CMK (cell line): ENCODE measurements around the gene ZNF292.
A peak's percentile ranks its signal among the peaks of the same experiment; 100 is the strongest.
"Not testable (repeated sequence)": the region's sequence is repeated elsewhere in the genome, so short reads cannot be mapped to it uniquely, and the experiment has no call there.

Source experiments
- DNase-seq: peaks from one replicate; pipeline ENCODE4 v3.0.0-alpha.2; 2010; ENCODE audit warnings: low read depth

The ZNF292 gene

GRCh38 chr6:87214831-87215230 is 59.5 kb downstream of the ZNF292 start:
- no peak for DNase-seq

- DNase-seq = no peak
Observed at GRCh38 chr6:87220997-87221396, 65.6 kb downstream of the ZNF292 start.

- DNase-seq = no peak
Observed at GRCh38 chr6:87222676-87223075, 67.3 kb downstream of the ZNF292 start.

GRCh38 chr6:87224971-87225370 is 69.6 kb downstream of the ZNF292 start:
- DNase-seq = no peak

- no peak for DNase-seq
Observed at GRCh38 chr6:87225511-87225910, 70.1 kb downstream of the ZNF292 start.

GRCh38 chr6:87225937-87226336 is 70.6 kb downstream of the ZNF292 start:
- no peak for DNase-seq

- no peak for DNase-seq
Observed at GRCh38 chr6:87230801-87231200, 75.4 kb downstream of the ZNF292 start.

- DNase-seq = peak; percentile 12
Observed at GRCh38 chr6:87237804-87238203, 82.4 kb downstream of the ZNF292 start.

GRCh38 chr6:87239098-87239635 is 83.8 kb downstream of the ZNF292 start:
- not testable (repeated sequence) for DNase-seq

- DNase-seq = no peak
Observed at GRCh38 chr6:87241304-87241703, 85.9 kb downstream of the ZNF292 start.

- DNase-seq = no peak
Observed at GRCh38 chr6:87242311-87242710, 86.9 kb downstream of the ZNF292 start.

- no peak for DNase-seq
Observed at GRCh38 chr6:87243812-87244211, 88.4 kb downstream of the ZNF292 start.

- no peak for DNase-seq
Observed at GRCh38 chr6:87244380-87244779, 89.0 kb downstream of the ZNF292 start.

GRCh38 chr6:87250019-87250418 is 94.7 kb downstream of the ZNF292 start:
- no peak for DNase-seq

GRCh38 chr6:87251225-87251624 is 95.9 kb downstream of the ZNF292 start:
- no peak for DNase-seq

GRCh38 chr6:87251725-87252124 is 96.4 kb downstream of the ZNF292 start:
- DNase-seq = no peak

GRCh38 chr6:87257046-87257445 is 101.7 kb downstream of the ZNF292 start:
- DNase-seq = no peak

- no peak for DNase-seq
Observed at GRCh38 chr6:87257565-87257964, 102.2 kb downstream of the ZNF292 start.

GRCh38 chr6:87257975-87258374 is 102.6 kb downstream of the ZNF292 start:
- no peak for DNase-seq

- DNase-seq = no peak
Observed at GRCh38 chr6:87259791-87260190, 104.4 kb downstream of the ZNF292 start.

GRCh38 chr6:87261534-87261933 is 106.2 kb downstream of the ZNF292 start:
- DNase-seq = no peak

- no peak for DNase-seq
Observed at GRCh38 chr6:87264481-87264880, 109.1 kb downstream of the ZNF292 start.

GRCh38 chr6:87274660-87275274 is 119.4 kb downstream of the ZNF292 start:
- DNase-seq = no peak

GRCh38 chr6:87276624-87277023 is 121.3 kb downstream of the ZNF292 start:
- DNase-seq = no peak
